Bronchial epithelial cell (primary cell): ENCODE results near the gene RAE1. TPM values are rescaled to one million over a fixed set of nuclear protein-coding genes. Genes with fewer than 3 reads are reported as not detected.

Source experiments
- DNase-seq: peaks from one replicate; pipeline ENCODE4 v3.0.0-alpha.2; 2010; ENCODE audit warnings: low read depth
- FAIRE-seq: peaks from 2 replicates; lab custom pipeline; 2011; peaks lifted over from hg19 to GRCh38; lab: Jason Lieb, UNC
- H3K27me3 ChIP-seq: 2 replicates; pipeline ENCODE4 v1.5.1; 2011; ENCODE audit warnings: low read length; ENCODE audit not compliant: control insufficient read depth, insufficient read depth
- H3K36me3 ChIP-seq: 2 replicates; pipeline ENCODE4 v1.5.1; 2011; ENCODE audit warnings: low read length; ENCODE audit not compliant: control insufficient read depth, insufficient read depth
- H3K4me3 ChIP-seq: 2 replicates; pipeline ENCODE4 v1.5.1; 2011; ENCODE audit warnings: mild to moderate bottlenecking, low read depth, low read length, control low read depth
- total RNA-seq: library from RNA; depleted of rRNA; stranded (reverse); fragments of >200 nt; gene quantifications from 2 replicates; pipeline ENCODE4 v1.2.1, GENCODE V29; 2014
- TF ChIP-seq, protein P1 (sequence below): IDR thresholded peaks from 2 replicates; pipeline ENCODE4 v1.5.1; 2011; ENCODE audit warnings: mild to moderate bottlenecking, moderate library complexity, low read length, control low read depth, inconsistent platforms; ENCODE audit not compliant: insufficient read depth, severe bottlenecking

The RAE1 gene
- total RNA-seq, 1 donor from 2014 or later, result 21.6 TPM

GRCh38 chr20:57371363-57371762 lies 20.3 kb downstream of the RAE1 start:
- TF ChIP-seq, protein P1, sequence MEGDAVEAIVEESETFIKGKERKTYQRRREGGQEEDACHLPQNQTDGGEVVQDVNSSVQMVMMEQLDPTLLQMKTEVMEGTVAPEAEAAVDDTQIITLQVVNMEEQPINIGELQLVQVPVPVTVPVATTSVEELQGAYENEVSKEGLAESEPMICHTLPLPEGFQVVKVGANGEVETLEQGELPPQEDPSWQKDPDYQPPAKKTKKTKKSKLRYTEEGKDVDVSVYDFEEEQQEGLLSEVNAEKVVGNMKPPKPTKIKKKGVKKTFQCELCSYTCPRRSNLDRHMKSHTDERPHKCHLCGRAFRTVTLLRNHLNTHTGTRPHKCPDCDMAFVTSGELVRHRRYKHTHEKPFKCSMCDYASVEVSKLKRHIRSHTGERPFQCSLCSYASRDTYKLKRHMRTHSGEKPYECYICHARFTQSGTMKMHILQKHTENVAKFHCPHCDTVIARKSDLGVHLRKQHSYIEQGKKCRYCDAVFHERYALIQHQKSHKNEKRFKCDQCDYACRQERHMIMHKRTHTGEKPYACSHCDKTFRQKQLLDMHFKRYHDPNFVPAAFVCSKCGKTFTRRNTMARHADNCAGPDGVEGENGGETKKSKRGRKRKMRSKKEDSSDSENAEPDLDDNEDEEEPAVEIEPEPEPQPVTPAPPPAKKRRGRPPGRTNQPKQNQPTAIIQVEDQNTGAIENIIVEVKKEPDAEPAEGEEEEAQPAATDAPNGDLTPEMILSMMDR, result no peak
- FAIRE-seq (no peak), DNase-seq (no peak)
- no peak overlapping the region for H3K4me3 ChIP-seq
- peaks cover 42% of the 10 kb centered on the region for H3K36me3 ChIP-seq
- no peaks in the 10 kb centered on the region for H3K27me3 ChIP-seq

- Histone ChIP-seq H3K4me3 (no peak overlapping the region), H3K36me3 (peaks cover 38% of the 10 kb centered on the region), H3K27me3 (no peaks in the 10 kb centered on the region)
- TF ChIP-seq, protein P1, result no peak
- DNase-seq (no peak), FAIRE-seq (no peak)
Measured at GRCh38 chr20:57372157-57372556, 21.1 kb downstream of the RAE1 start.

GRCh38 chr20:57372581-57373350 lies 21.7 kb downstream of the RAE1 start:
- FAIRE-seq, result no peak
- Histone ChIP-seq H3K27me3 (no peaks in the 10 kb centered on the region), H3K36me3 (peaks cover 40% of the 10 kb centered on the region), H3K4me3 (no peak overlapping the region)
- DNase-seq, result no peak
- TF ChIP-seq, protein P1, result no peak

DNA sequence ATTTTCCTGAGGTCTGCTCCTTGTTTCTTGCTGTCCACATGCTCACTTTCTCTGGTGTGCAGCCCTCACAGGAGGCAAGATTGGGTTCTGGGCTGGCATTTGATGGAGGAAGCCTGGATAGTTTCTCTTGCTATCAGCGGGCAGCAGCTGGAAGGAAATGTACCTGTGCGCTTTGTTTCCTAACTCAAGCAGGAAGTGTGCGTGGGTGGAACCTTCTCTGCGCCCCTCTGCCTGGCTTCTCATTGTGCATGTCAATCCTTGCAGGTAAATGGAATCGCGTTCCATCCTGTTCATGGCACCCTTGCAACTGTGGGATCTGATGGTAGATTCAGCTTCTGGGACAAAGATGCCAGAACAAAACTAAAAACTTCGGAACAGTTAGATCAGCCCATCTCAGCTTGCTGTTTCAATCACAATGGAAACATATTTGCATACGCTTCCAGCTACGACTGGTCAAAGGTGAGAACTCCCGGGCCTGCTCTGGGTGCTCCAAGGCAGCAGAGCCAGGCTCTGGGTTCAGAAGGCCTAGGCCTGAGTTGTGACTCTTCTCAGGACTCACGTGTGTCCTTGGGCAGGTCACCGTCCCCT lies 23.4 kb downstream of the RAE1 start:
- FAIRE-seq (no peak), DNase-seq (no peak)
- Histone ChIP-seq H3K27me3 (no peaks in the 10 kb centered on the region), H3K4me3 (no peak overlapping the region), H3K36me3 (peaks cover 37% of the 10 kb centered on the region)
- TF ChIP-seq, protein P1, result no peak

GRCh38 chr20:57374931-57375651 lies 24.0 kb downstream of the RAE1 start:
- Histone ChIP-seq H3K36me3 (peaks cover 31% of the 10 kb centered on the region), H3K4me3 (no peak overlapping the region), H3K27me3 (no peaks in the 10 kb centered on the region)
- FAIRE-seq (no peak), DNase-seq (no peak)
- TF ChIP-seq, protein P1, result no peak
